ENCODE measurements around the gene GINS2. TPM values are rescaled to one million over a fixed set of nuclear protein-coding genes. Genes with fewer than 3 reads are reported as not detected.

The GINS2 gene
- total RNA-seq, 1 donor = 1.8 TPM

DNA sequence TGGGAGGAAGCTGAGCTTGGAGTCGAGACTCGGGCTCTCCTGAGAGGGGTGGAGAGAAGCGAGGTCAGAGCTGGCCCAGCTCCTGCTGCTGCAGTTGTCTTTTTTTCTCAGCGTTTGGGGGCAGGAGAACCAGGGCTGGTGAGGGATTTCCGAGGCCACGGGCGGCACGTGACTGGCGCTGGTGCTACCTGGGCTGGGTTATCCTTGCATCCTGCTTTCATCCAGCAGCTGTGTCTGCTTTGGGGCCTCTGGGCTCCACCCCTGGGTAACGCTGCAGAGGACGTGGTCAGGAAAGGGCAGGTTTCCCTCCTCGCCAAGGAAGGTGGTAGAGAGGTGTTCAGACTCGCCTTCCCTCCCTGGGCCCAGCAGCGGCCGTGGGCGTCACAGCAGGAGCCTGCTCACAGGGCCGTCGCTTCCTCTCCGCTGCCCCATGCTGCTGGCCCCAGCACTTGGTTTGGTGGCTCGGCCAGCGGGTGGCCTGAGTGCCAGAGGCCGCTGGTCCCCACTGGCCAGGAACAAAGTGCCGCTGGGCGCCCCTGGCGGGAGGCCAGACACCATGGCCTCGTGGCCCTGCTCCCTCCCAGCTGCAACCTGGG, 53.1 kb downstream of the GINS2 start:
- no peaks in the 10 kb centered on the region for H3K9me3 ChIP-seq (ENCODE audit: low read depth, low read length)
- H3K4me3 ChIP-seq (ENCODE audit: insufficient read depth, low read length) = no peak overlapping the region
- peaks cover 91% of the 10 kb centered on the region for H3K79me2 ChIP-seq (ENCODE audit: insufficient read depth, low read length)
- H3K27ac ChIP-seq (ENCODE audit: low read depth, low read length) = no peak overlapping the region
- H3K4me1 ChIP-seq (ENCODE audit: insufficient read depth, low read length) = no peaks in the 10 kb centered on the region
- H3K36me3 ChIP-seq (ENCODE audit: insufficient read depth, low read length) = peaks cover 3% of the 10 kb centered on the region
- H4K20me1 ChIP-seq (ENCODE audit: insufficient read depth, low read length) = peaks cover 84% of the 10 kb centered on the region
- H2AFZ ChIP-seq (ENCODE audit: low read length) = no peak overlapping the region
- peak; percentile 93 for DNase-seq (ENCODE audit: insufficient read length, low spot score, missing footprints)
- H3K27me3 ChIP-seq (ENCODE audit: insufficient read depth, low read length) = no peaks in the 10 kb centered on the region
- TF ChIP-seq, protein P1, sequence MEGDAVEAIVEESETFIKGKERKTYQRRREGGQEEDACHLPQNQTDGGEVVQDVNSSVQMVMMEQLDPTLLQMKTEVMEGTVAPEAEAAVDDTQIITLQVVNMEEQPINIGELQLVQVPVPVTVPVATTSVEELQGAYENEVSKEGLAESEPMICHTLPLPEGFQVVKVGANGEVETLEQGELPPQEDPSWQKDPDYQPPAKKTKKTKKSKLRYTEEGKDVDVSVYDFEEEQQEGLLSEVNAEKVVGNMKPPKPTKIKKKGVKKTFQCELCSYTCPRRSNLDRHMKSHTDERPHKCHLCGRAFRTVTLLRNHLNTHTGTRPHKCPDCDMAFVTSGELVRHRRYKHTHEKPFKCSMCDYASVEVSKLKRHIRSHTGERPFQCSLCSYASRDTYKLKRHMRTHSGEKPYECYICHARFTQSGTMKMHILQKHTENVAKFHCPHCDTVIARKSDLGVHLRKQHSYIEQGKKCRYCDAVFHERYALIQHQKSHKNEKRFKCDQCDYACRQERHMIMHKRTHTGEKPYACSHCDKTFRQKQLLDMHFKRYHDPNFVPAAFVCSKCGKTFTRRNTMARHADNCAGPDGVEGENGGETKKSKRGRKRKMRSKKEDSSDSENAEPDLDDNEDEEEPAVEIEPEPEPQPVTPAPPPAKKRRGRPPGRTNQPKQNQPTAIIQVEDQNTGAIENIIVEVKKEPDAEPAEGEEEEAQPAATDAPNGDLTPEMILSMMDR (IDR thresholded peaks at IDR 0.05; ENCODE audit: extremely low read depth, low read depth, low read length) = no peak
- H3K4me2 ChIP-seq (ENCODE audit: insufficient read depth, low read length) = no peak overlapping the region

DNA sequence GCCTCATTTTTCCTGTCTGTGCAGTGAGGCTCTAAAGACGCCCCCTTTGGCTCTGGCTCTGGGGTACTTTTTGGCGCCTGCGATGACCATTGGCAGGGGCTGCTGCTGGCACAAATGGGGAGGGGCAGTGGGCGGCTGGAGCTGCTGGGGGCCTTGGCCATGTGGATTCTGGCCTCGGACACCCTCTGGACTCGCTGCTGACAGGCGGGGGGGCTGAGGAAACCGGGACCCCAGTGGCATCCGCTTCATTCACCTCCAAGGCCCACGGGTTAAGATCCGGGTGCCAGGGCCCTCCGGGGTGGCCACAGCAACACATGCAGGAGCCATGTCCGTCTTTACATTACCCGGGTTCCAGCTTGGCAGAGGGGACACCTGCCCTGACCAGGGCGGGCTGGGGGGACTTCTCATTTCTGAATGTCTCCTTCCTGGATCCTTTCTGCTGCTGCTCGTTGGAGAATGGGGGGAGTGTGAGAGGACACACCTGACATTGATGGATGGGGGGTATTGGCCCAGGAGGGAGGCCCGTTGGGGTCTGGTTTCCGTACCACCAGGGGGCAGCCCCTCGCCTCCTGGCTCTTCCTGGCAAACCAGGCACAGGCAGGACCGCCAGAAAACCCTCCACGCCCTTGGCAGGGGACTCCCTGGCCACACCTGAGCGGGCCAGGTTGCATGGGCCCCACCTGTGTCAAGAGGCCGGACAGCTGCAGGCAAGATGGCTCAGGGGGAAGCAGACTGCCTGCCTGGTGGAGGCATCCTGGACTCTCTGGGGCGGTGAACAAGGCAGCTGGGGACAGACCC, 53.8 kb downstream of the GINS2 start:
- Histone ChIP-seq H3K9me3 (ENCODE audit: low read depth, low read length) (no peaks in the 10 kb centered on the region), H3K27ac (ENCODE audit: low read depth, low read length) (no peak overlapping the region), H3K36me3 (ENCODE audit: insufficient read depth, low read length) (peaks cover 3% of the 10 kb centered on the region), H4K20me1 (ENCODE audit: insufficient read depth, low read length) (peaks cover 85% of the 10 kb centered on the region), H2AFZ (ENCODE audit: low read length) (no peak overlapping the region), H3K27me3 (ENCODE audit: insufficient read depth, low read length) (no peaks in the 10 kb centered on the region), H3K4me3 (ENCODE audit: insufficient read depth, low read length) (no peak overlapping the region), H3K4me2 (ENCODE audit: insufficient read depth, low read length) (no peak overlapping the region), H3K4me1 (ENCODE audit: insufficient read depth, low read length) (no peaks in the 10 kb centered on the region), H3K79me2 (ENCODE audit: insufficient read depth, low read length) (peaks cover 94% of the 10 kb centered on the region)
- TF ChIP-seq, protein P1 (IDR thresholded peaks at IDR 0.05; ENCODE audit: extremely low read depth, low read depth, low read length) = no peak
- DNase-seq (ENCODE audit: insufficient read length, low spot score, missing footprints) = no peak

DNA sequence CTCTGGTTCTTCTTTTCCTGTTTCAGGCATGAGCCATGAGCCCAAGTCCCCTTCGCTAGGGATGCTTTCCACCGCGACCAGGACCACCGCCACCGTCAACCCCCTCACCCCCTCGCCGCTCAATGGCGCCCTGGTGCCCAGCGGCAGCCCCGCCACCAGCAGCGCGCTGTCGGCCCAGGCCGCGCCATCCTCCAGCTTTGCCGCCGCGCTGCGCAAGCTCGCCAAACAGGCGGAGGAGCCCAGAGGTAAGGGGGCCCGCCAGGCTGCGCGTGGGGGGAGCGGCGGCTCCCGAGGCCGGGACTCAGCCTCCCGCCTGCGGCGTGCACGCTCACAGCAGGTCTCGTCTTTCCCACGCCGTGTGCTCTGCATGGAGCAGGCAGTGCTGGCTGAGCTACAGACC, 54.9 kb downstream of the GINS2 start:
- peaks cover 96% of the 10 kb centered on the region for H3K79me2 ChIP-seq (ENCODE audit: insufficient read depth, low read length)
- no peak overlapping the region for H3K4me3 ChIP-seq (ENCODE audit: insufficient read depth, low read length)
- TF ChIP-seq, protein P1 (IDR thresholded peaks at IDR 0.05; ENCODE audit: extremely low read depth, low read depth, low read length) = no peak
- no peak overlapping the region for H2AFZ ChIP-seq (ENCODE audit: low read length)
- H3K9me3 ChIP-seq (ENCODE audit: low read depth, low read length) = no peaks in the 10 kb centered on the region
- H3K27me3 ChIP-seq (ENCODE audit: insufficient read depth, low read length) = no peaks in the 10 kb centered on the region
- peaks cover 3% of the 10 kb centered on the region for H3K36me3 ChIP-seq (ENCODE audit: insufficient read depth, low read length)
- no peak for DNase-seq (ENCODE audit: insufficient read length, low spot score, missing footprints)
- peaks cover 89% of the 10 kb centered on the region for H4K20me1 ChIP-seq (ENCODE audit: insufficient read depth, low read length)
- H3K4me1 ChIP-seq (ENCODE audit: insufficient read depth, low read length) = no peaks in the 10 kb centered on the region
- H3K4me2 ChIP-seq (ENCODE audit: insufficient read depth, low read length) = no peak overlapping the region
- no peak overlapping the region for H3K27ac ChIP-seq (ENCODE audit: low read depth, low read length)

DNA sequence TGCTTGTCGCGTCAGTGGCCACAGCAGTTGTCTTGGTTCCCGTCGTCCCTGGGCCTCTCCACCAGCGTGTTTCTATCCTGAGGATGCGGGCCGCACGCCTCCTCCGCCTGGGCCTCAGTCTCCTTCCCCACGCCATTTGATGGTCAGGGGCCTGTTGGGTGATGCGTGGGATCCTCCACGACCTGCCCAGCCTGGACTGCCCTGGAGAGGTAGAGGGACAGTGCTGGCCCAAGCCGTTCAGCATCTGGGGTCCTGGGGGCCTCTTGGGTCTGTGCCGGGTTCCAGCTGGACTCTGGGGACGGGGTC, 55.4 kb downstream of the GINS2 start:
- H3K4me1 ChIP-seq (ENCODE audit: insufficient read depth, low read length) = no peaks in the 10 kb centered on the region
- H2AFZ ChIP-seq (ENCODE audit: low read length) = no peak overlapping the region
- H3K4me3 ChIP-seq (ENCODE audit: insufficient read depth, low read length) = no peak overlapping the region
- H3K79me2 ChIP-seq (ENCODE audit: insufficient read depth, low read length) = peaks cover 98% of the 10 kb centered on the region
- no peaks in the 10 kb centered on the region for H3K9me3 ChIP-seq (ENCODE audit: low read depth, low read length)
- no peak overlapping the region for H3K27ac ChIP-seq (ENCODE audit: low read depth, low read length)
- TF ChIP-seq, protein P1 (IDR thresholded peaks at IDR 0.05; ENCODE audit: extremely low read depth, low read depth, low read length) = no peak
- no peaks in the 10 kb centered on the region for H3K27me3 ChIP-seq (ENCODE audit: insufficient read depth, low read length)
- H4K20me1 ChIP-seq (ENCODE audit: insufficient read depth, low read length) = peaks cover 93% of the 10 kb centered on the region
- H3K36me3 ChIP-seq (ENCODE audit: insufficient read depth, low read length) = peaks cover 3% of the 10 kb centered on the region
- no peak overlapping the region for H3K4me2 ChIP-seq (ENCODE audit: insufficient read depth, low read length)
- DNase-seq (ENCODE audit: insufficient read length, low spot score, missing footprints) = no peak

Measured in osteoblast (primary cell).